AG09319 (cell line): ENCODE data around the gene UNC13B.
"Not testable (repeated sequence)": the region's sequence is repeated elsewhere in the genome, so short reads cannot be mapped to it uniquely, and the experiment has no call there.

Experiments used
- DNase-seq: peaks from one replicate; pipeline ENCODE4 v3.0.0-alpha.2; 2010; ENCODE audit warnings: low read depth; ENCODE audit errors: extremely low read depth
- CTCF ChIP-seq: IDR thresholded peaks from 2 replicates; pipeline ENCODE4 v1.5.1; 2011; ENCODE audit warnings: low read depth, mild to moderate bottlenecking, inconsistent platforms, low read length, moderate library complexity

UNC13B gene

GRCh38 chr9:35172878-35173277 is 11.1 kb downstream of the UNC13B start:
- no peak for TF ChIP-seq CTCF
- no peak for DNase-seq

- DNase-seq = no peak
- TF ChIP-seq CTCF = no peak
Measured at GRCh38 chr9:35177520-35177919, 15.7 kb downstream of the UNC13B start.

GRCh38 chr9:35179347-35180280 is 17.8 kb downstream of the UNC13B start:
- no peak for TF ChIP-seq CTCF
- DNase-seq = no peak

- no peak for TF ChIP-seq CTCF
- DNase-seq = no peak
Measured at GRCh38 chr9:35180801-35181200, 19.0 kb downstream of the UNC13B start.

GRCh38 chr9:35182401-35182800 is 20.6 kb downstream of the UNC13B start:
- DNase-seq = not testable (repeated sequence)

- not testable (repeated sequence) for DNase-seq
Measured at GRCh38 chr9:35182996-35183754, 21.4 kb downstream of the UNC13B start.

- DNase-seq = not testable (repeated sequence)
Measured at GRCh38 chr9:35183755-35184480, 22.1 kb downstream of the UNC13B start.

- no peak for DNase-seq
- no peak for TF ChIP-seq CTCF
Measured at GRCh38 chr9:35186524-35186923, 24.7 kb downstream of the UNC13B start.
